Tongue (tissue), 2 donors: Measurements from ENCODE around the gene ARPP19. TPM values are rescaled to one million over a fixed set of nuclear protein-coding genes. Genes with fewer than 3 reads are reported as not detected.
A peak's percentile ranks its signal among the peaks of the same experiment; 100 is the strongest.
"Not testable (repeated sequence)": the region's sequence is repeated elsewhere in the genome, so short reads cannot be mapped to it uniquely, and the experiment has no call there.

Source experiments
- DNase-seq: peaks from one replicate; pipeline ENCODE4 v3.0.0-alpha.2; 2015
- total RNA-seq: library from RNA; depleted of rRNA; stranded (reverse); fragments of >200 nt; gene quantifications from one replicate; pipeline ENCODE4 v1.2.3, GENCODE V29; 2014

Gene ARPP19
- 136 TPM for total RNA-seq

- DNase-seq = peak; percentile 95
These were observed at the start of gene ARPP19 for GRCh38 chr15:52568601-52569585. Gene ARPP19 (minus strand): TSS chr15:52569030. CDS start chr15:52568892, 138 bp downstream.

- no peak for DNase-seq
These were observed 48.2 kb upstream of the ARPP19 start for GRCh38 chr15:52617026-52617425.

DNA sequence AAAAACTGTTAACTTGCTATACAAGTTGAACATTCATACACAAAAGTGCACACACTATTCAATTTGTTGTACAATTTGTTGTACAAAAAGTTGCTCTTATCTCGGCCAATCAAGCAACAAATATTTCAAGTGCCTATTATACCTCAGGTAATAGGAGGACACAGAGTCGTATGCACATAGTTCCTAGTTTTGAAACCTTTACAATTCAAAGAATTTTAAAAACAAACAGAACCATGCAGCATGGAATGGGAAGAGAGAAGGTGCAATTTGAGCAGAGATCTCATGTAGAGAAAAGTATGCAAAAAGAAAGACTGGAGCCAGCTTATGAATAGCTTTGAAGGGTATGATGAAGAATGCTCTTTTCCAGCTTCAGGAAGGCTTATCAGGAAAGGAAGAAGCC lies 46.5 kb upstream of the ARPP19 start:
- DNase-seq = no peak

DNA sequence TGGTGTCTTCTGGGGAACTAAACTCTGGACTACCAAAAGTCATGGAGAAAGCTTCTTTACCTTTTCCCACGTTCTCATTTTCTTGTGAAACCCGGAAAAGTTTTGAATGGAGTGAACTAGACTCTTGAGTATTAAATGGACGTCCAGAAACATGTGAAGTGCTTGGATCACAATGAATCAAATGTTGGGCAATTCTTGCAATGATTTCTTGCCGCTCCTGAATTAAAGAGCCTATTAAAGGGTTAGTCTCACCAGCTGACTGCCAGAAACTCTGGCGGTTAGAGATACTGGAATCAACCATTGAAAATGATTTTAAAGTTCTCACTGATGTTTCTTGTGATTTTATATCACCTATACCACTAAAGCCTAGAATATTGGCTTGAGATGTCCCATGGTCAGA lies 40.8 kb upstream of the ARPP19 start:
- no peak for DNase-seq

DNA sequence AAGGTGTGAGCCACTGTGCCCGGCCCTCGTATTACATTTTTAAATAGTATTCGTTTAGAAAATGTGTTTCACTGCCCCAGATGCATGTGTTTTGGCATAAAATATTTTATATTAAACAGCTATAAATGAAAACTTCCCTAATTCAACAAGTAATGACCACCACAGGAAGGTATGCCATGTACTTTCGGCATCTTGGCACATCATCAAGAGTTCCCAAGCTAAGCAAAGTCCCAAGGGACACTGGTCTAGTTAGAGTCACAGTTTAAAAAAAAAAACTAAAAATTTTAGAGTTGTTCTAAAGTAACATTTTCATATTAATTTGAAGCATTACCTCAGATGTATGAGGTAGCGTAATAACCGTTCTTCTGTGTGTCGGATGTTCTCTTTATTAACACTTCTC lies 15.6 kb upstream of the ARPP19 start:
- DNase-seq = no peak

DNA sequence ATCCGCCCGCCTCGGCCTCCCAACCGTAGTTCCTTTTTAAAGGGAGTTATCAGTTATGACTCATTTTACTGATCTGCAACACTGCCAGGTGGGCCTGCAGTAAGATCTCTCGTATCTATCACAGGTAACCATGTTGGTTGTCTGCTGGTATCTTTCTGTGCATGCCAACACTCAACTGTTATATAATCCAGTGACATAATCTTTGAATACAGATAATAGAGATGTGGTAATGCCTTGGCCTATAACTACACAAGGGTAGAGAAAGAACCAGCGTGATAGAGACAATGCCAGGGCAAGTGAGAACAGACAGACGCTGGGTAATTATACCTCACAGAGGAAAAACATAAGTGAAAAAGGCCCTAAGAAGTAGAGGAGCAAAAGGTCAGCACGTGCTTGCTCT lies 11.0 kb upstream of the ARPP19 start:
- DNase-seq = no peak

DNA sequence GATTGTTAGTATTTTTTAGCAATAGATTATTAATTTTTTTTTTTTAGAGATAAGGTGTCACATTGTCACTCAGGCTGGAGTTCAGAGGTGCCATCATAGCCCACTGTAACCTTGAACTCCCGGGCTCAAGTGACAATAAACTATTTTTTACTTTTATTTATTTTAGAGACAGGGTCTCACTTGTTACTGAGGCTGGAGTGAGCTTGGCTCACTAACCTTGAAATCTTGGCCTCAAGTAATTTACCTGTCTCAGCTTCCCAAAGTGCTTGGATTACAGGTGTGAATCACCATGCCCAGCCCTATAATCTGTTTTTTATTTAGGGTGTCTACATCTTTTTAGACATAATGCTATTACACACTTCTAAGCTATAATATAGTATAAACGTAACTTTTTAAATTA lies 7.9 kb upstream of the ARPP19 start:
- DNase-seq = no peak

GRCh38 chr15:52575573-52575972 lies 6.7 kb upstream of the ARPP19 start:
- not testable (repeated sequence) for DNase-seq

- no peak for DNase-seq
These were observed 6.2 kb upstream of the ARPP19 start for GRCh38 chr15:52575072-52575471.

- DNase-seq = not testable (repeated sequence)
These were observed 5.8 kb upstream of the ARPP19 start for GRCh38 chr15:52574623-52575022.

GRCh38 chr15:52567871-52568600 lies 794 bp downstream of the ARPP19 start:
- peak; percentile 65 for DNase-seq

DNA sequence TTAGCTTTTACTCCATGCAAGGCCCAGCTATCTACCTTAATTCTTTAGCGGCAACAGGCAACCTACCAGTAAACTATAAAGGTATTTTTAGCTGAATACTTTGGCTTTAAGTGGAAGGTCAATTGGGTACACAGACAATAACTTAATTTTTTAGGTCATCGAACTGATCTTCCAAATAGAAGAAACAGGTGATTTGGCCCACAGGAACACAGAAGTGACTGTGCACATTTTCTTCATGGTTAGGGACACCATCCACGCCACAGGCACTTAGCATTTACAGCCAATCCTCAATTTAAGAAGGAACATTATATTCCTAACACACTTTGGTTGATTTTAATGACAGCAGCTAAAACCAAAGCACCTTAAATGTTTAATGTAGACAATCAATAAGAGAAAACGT lies 1.9 kb downstream of the ARPP19 start:
- no peak for DNase-seq

GRCh38 chr15:52565417-52566358 lies 3.1 kb downstream of the ARPP19 start:
- not testable (repeated sequence) for DNase-seq

DNA sequence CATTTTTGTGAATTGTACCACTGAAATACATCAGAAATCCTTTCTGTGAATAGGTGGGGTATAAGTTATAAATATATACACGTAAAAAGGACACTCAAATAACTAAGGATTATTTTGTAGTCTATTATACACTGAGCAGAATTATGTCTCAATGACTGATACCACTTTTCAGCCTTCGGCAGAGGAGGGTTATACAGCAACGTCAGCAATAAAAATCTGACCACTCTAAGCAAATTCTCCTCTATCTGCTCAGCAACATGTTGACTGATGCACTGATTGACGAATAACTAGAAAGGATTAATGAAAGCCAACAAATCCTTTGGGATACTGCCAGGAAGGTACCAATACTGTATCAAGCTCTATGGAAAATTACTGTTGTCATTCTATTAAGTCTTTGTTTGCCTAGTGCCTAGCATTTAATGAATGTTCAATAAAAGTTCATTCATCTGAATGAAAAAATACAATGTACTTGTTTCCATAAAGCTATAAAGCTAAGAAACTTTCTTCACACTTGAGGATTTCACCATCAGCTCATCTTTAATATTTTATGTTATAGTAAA lies 5.2 kb downstream of the ARPP19 start:
- DNase-seq = no peak

- DNase-seq = no peak
These were observed 9.3 kb downstream of the ARPP19 start for GRCh38 chr15:52559575-52559974.

GRCh38 chr15:52559022-52559421 lies 9.8 kb downstream of the ARPP19 start:
- DNase-seq = no peak

DNA sequence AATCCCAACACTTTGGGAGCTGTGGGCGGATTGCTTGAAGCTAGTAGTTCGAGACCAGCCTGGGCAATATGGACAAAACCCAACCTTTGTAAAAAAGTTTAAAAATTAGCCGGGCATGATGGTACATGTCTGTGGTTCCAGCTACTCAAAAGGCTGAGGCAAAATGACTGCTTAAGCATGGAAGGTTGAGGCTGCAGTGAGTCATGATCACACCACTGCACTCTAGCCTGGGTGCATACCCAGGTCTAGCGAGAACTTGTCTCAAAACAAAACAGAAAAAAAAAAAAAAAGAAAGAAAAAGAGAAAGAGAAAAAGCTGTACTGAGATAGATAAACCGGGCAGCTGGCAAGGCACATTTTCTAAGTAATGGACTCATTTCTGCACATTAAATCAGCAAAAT lies 10.6 kb downstream of the ARPP19 start:
- DNase-seq = no peak

- DNase-seq = no peak
These were observed 11.6 kb downstream of the ARPP19 start for GRCh38 chr15:52557274-52557641.

GRCh38 chr15:52556524-52557273 lies 12.1 kb downstream of the ARPP19 start:
- DNase-seq = no peak

- DNase-seq = no peak
These were observed 16.5 kb downstream of the ARPP19 start for GRCh38 chr15:52552303-52552702.

DNA sequence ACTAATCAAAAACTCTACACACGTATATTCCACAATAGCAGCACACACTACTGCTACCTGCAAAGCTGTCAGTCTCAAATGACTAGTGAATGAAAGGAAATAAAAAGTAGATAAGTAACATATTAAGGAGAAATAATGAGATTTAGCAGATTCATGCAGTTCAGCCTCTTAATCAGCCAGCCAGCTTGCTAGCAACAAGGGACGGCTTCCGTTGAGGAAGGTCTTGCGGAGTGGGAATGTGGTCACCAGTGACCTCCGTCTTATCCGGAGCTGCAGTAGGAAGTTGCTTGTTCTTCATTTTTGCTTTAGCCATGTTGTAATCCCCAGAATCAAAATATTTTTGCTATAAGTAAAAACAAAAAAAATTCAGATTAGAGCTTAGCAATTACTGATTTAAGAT lies 17.1 kb downstream of the ARPP19 start:
- DNase-seq = no peak
